Stimulated activated CD4-positive, alpha-beta T cell treated with anti-CD3 and anti-CD28 coated beads, Interleukin-15, amount 100 ng/mL, for 24 hours (primary cell): ENCODE data around the gene ENDOV.

Source experiments
- DNase-seq: peaks from one replicate; pipeline ENCODE4 v3.0.0-alpha.2; 2020

The ENDOV gene

GRCh38 chr17:80470603-80471002 lies 55.6 kb downstream of the ENDOV start:
- DNase-seq: no peak

DNA sequence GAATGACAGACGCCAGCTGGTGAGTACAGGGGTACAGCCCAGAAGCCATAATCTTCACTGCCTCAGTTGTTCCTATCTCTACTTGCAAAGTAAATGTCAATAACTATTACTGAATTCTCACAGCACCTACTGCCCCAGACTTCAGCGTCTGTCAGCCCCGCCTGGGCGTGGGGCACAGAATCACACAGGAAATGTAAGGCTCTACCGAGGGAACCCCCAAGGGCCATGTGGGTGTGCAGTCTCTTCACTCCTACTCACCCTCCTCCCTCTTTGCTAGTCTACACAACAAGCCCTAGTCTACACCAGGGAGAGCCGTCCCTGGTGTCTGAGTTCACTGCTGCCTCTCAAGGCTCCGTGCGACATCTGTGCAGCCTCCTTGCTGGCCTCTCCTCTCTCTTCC lies 57.0 kb downstream of the ENDOV start:
- DNase-seq: no peak

DNA sequence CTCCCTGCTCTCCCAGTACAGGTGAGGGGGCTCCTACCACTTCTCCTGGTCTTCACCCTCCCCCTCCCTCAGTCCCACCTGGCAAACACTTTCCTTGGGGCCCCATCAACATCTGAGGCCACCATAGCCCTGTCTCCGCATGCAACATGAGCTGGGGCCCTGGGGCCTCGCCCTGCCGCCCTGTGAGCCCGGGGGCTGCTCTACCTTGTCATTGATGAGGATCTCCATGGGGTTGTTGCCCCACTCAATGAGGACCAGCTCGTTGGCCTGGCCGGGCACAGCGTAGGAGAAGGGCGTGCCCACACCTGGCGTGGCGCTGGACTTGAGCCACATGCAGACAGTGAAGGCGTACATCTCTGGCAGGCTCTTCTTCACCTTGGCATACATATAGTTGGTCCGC lies 58.0 kb downstream of the ENDOV start:
- no peak for DNase-seq

GRCh38 chr17:80473701-80474100 lies 58.7 kb downstream of the ENDOV start:
- DNase-seq: no peak

DNA sequence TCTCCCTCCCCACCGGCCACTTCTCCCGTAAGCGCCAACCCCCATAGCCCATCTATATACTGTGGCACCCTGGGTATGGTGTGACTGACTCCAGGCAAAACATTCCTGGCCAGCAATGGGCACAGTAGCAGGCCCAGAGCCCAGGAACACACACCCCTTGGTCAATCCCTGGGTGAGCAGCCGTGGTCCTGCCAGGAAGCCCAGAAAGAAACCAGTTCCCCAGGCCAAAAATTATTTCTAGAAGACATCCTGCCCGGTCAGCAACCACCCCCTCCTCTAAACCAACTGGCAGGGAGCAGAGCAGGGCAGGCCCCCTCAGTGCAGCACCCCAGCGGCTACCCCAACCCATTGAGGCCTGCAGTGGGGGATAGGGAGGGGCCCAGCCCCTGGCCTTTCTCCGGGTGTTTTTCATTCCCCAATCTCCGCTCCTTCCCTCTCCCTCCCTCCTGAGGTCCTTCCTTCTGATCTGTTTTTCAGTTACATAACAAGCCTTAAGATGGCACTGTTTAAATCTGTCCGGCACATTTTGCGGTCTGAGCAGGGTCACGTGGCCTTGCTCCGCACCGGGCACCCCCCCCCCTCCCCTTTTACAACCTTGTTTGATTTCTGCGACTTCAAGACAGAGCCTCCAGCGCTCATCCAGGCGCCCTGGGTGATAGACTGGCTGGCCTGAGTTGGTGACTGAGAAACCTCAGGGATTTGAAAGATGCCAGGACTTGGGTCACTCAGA lies 59.4 kb downstream of the ENDOV start:
- peak; percentile 35 for DNase-seq

DNA sequence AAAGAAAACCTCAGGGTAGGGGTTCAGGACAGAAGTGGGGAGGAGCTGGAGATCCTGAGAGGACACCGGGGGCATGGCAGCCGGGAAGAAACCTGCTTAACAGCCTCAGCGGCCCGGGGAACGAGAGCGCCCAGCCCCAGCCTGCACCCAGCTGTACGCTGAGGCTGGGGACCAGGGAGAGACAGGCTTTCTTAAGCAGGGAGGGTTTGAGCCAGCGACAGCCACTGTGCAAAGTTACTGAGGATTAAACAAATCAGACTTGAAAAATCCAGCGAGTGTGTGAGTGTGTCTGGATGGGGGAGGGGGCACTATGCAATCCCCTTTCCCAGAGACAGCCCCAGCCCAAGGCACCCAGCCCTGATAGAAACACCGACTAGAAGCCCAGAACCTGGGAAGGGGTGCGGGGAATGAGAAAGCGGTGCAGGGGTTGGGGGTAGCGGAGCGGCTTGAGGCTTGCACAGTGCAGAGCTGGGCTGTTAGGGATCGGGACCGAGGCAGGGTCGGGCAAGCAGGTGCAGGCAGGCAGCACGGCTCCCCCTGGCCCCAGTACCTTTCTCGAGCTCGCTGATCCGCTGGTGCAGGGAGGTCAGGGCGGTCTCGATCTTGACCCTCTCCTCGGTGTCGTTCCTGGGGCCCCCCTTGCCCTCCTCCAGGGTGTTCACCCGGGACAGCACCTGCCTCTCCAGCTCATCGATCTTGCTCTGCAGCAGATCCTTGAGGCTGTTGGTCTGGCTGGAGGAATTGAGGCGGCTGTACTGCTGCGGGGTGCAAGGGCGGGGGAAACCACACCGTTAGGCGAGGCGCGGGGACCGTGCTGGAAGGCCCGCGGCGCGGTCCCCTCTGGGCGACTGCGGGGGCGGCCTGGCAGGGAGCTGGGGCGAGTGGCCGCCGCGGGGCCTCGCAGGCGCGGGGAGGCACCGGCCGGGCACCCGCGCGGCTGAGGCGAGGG lies 60.3 kb downstream of the ENDOV start:
- peak; percentile 43 for DNase-seq

GRCh38 chr17:80475910-80476876 lies 61.2 kb downstream of the ENDOV start, which contains the start of gene NPTX1:
Gene NPTX1 (minus strand): TSS chr17:80476607. CDS start chr17:80476446, 161 bp downstream.
- peak; percentile 48 for DNase-seq

- peak; percentile 33 for DNase-seq
Measured at GRCh38 chr17:80476877-80477646, 62.1 kb downstream of the ENDOV start.

- DNase-seq: peak; percentile 69
Measured at GRCh38 chr17:80477647-80478478, 62.9 kb downstream of the ENDOV start.

DNA sequence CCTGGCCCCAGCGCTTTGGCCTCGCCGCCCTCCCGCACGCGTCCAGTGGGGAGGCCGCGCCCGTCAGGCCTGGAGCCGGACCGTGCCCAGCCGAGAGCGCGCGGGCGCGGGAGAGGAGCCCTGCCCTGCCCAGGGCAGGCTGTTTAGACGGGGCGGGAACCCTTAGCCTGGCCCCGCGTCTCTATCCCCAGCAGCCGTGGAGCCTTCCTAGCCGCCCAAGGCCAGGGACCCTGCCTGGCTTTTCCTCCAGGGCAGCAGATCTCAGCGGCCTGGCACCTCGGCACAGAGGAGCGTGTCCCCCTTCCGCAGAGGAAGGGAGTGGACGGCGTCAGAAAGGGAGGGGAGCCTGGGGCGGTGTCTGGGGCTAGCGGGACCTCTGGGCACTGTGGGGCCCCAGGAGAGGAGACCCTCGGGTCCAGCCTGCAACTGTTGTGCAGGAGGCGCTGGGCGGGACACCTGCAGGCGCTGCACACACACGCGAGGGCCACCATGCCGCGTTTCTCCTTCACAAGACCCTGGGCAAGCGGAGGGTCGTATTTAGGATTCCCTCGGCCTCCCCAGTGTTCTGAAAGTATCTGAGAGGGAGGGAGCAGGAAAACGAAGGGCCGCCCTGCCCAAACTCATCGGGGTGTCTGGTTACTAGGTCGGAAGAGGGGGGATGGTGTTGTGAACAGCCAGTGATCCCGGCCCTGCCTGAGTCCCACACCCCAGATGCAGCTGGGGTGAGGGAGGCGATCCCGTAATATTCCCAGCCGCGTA lies 63.7 kb downstream of the ENDOV start:
- DNase-seq: no peak

- DNase-seq: no peak
Measured at GRCh38 chr17:80479246-80479566, 64.2 kb downstream of the ENDOV start.

DNA sequence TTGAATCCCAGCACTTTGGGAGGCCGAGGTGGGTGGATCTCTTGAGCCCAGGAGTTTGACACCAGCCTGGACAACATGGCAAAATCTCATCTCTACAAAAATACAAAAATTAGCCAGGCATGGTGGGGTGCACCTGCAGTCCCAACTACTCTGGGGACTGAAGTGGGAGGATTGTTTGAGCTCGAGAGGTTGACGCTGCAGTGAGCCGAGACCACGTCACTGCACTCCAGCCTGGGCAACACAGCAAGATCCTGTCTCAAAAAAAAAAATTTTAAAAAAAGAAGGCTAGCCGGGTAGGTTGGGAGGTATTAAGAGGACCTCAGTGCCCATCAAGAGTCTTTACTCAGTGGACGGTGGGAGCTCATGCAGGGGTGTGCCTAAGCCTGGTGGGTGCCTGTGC lies 65.3 kb downstream of the ENDOV start:
- no peak for DNase-seq

GRCh38 chr17:80481284-80482057 lies 66.5 kb downstream of the ENDOV start:
- no peak for DNase-seq

GRCh38 chr17:80482058-80482318 lies 67.0 kb downstream of the ENDOV start:
- no peak for DNase-seq

GRCh38 chr17:80482555-80483308 lies 67.8 kb downstream of the ENDOV start:
- no peak for DNase-seq

DNA sequence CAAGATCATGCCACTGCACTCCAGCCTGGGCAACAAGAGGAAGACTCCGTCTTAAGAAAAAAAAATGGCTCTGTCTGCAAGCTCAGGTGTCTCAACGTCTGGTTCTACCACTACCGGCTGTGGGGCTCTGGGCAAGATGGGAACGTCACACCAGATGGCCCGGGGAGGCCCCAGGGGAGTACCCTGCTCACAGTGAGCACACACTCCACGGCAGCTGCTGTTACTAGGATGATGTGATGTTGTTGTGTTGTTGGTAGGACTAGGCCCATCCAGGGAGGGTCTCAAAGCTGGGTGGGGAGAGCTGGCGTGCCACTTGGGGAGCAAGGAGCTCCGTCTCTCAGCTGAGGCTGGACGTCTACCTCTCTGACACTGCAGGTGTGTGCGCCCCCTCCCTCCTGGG lies 70.9 kb downstream of the ENDOV start:
- no peak for DNase-seq

DNA sequence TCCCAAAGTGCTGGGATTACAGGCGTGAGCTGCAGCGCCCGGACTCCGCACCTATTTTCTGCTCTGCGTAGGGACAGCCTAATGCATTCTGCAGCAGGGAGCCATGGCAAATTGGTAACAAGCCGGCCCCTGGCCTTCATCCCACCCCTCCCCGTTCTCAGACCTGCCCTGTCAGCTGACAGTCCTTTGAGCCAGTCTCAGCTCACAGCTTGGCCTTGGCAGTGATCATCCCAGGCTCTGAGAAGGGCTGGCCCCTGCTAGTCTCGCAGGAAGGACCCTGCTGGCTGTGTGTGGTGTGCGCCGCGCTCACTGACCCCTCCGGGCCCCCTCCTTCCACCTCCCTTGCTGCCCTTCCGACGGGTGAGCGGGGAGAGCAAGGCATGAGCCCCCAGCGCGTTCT lies 71.7 kb downstream of the ENDOV start:
- DNase-seq: no peak

GRCh38 chr17:80487511-80487910 lies 72.5 kb downstream of the ENDOV start:
- DNase-seq: no peak
